ENCODE measurements around the gene ZNF778. TPM values are rescaled to one million over a fixed set of nuclear protein-coding genes. Genes with fewer than 3 reads are reported as not detected.

Gene ZNF778
- total and polyA plus RNA-seq, 2 of the 13 experiments (the other 11 are each of a cell fraction or from before 2014, with no cell fraction given) = 3.8 to 7.2 TPM

DNA sequence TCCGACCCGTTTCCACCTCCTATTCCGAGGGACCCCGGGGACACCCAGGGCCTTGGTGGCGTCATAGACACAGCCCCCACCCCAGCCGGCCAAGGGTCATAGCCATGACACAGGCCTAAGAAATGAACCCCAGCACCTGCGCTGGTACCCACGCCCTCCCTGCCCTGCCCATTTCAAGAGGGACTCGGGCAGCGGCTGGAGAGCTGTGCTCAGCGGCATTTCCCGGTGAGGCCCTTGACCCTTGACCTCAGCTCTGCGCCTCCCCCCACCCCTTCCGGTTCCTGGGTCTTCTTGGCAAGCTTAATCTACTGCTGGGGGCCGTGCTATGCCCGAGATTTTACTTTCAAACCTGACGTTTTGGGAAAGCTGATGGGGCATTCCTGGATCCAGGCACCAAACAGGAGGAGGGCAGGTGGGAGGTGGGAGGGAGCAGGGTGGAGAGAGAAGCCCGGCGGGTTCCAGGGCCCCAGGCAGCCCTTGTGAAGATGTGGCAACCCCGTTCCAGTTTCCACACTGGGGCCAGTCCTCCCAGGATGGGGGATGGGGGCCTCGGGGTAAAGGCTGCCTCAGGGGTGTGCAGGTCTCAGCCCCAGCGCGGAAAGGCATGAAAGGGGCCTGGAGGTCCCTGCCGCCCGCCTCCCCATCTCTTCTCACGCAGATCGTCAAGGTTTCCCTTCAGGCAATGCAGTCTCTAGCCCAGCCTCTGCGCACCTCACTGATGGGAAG, 17.2 kb upstream of the ZNF778 start, which contains the start of gene SLC22A31 (continued):
- TF ChIP-seq NCOR1 (IDR thresholded peaks at IDR 0.05; ENCODE audit: borderline replicate concordance, low read length) (peak; percentile 76), ZBTB8A (CRISPR knock-in tag; IDR thresholded peaks at IDR 0.05; ENCODE audit: borderline replicate concordance, low read depth) (no peak; the same call in 1 of the 2 replicates)
- TF ChIP-seq, protein P1, sequence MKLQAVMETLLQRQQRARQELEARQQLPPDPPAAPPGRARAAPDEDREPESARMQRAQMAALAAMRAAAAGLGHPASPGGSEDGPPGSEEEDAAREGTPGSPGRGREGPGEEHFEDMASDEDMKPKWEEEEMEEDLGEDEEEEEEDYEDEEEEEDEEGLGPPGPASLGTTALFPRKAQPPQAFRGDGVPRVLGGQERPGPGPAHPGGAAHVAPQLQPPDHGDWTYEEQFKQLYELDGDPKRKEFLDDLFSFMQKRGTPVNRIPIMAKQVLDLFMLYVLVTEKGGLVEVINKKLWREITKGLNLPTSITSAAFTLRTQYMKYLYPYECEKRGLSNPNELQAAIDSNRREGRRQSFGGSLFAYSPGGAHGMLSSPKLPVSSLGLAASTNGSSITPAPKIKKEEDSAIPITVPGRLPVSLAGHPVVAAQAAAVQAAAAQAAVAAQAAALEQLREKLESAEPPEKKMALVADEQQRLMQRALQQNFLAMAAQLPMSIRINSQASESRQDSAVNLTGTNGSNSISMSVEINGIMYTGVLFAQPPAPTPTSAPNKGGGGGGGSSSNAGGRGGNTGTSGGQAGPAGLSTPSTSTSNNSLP (IDR thresholded peaks at IDR 0.05; ENCODE audit: low read depth, low read length) = 0 out of 2 replicates have a peak, but pooled peaks have one; percentile 13

DNA sequence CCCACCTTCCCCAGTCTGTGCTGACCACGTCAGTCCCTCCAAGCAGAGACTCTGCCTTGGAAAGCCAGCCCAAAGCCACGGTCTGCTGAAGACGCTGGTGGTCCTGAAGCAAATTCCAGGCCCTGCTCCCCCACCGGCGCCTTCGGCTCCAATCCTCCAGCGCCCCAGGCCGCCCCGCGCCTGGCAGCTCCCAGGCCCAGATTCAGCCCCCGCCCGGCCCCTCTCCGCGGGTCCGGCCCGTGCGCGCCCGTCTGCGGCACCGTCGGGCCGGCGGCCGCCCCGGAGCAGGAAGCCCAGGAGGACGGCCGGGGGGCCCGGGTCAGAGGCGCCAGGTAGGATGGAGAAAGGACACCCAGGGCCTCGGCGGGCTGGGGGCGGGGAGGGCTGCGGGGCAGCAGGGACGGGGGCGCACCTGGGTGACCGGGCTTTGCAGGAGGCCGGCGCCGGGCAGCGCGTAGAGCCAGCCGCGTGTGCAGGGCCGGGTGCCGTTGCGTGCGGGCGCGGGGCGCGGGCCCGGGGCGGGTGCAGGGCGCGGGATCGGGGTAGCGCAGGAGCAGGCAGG, 16.6 kb upstream of the ZNF778 start:
- Histone ChIP-seq H3K36me3 (replicated peaks in 1 of 2; ENCODE audit: control insufficient read depth in 1 of 2, insufficient read depth in 2 of 2, low read length in 2 of 2) (no peaks in the 10 kb centered on the region; a peak in 1 of 5 replicates), H3K9me3 (ENCODE audit: low read length) (no peaks in the 10 kb centered on the region), H4K20me1 (ENCODE audit: insufficient read depth, low read length) (no peaks in the 10 kb centered on the region), H3K4me3 (replicated peaks in 1 of 3; ENCODE audit: insufficient read depth in 1 of 3, low read depth in 2 of 3, low read length in 3 of 3) (peak overlapping the region; percentile 62 to 99 (median 92)), H3K27ac (ENCODE audit: extremely low read length, insufficient read depth, low read length) (peak overlapping the region; percentile 82), H3K79me2 (ENCODE audit: insufficient read depth, low read length) (peaks cover 19% of the 10 kb centered on the region), H2AFZ (ENCODE audit: low read length) (no peak overlapping the region), H3K9ac (ENCODE audit: insufficient read depth, low read depth, low read length) (peak overlapping the region; percentile 92), H3K27me3 (ENCODE audit: control insufficient read depth in 1 of 2, insufficient read depth in 2 of 2, low read length in 2 of 2) (no peaks in the 10 kb centered on the region; a peak in 1 of 5 replicates), H3K4me1 (ENCODE audit: insufficient read depth, low read length) (peaks cover 37% of the 10 kb centered on the region), H3K4me2 (ENCODE audit: low read depth, low read length) (peak overlapping the region; percentile 98)
- ChIA-PET POLR2A (interaction anchor here (0.6 to 4.2 kb wide), 9 partner anchors 9 to 362 kb away, joined by 3 to 44 read pairs (median 8); partner anchors contain the start of gene ZNF778), CTCF (ENCODE audit: low intra/inter-chr PET ratio, low total read pairs) (no interaction called here)
- ATAC-seq = no peak
- no peak for FAIRE-seq
- intact Hi-C loops (cut with micrococcal nuclease; ENCODE audit: unreplicated experiment) (loop anchor here (1.0 to 2.0 kb wide), 2 partner anchors 16 kb away; partner anchors contain the start of gene ZNF778), in situ Hi-C loops (cut with HindIII; ENCODE audit: extremely low pct_ligation_motif_present, low pct_unique_long_range_greater_than_20kb) (no loop called here)
- 2% methylated on average over 46 of the region's 58 CpGs for WGBS (ENCODE audit: low lambda C conversion rate)
- DNase-seq (ENCODE audit: low spot score) = no peak
- BruUV-seq (replicated peaks) = no TSS peak
- TF ChIP-seq PCBP2 (optimal IDR thresholded peaks at IDR 0.05; ENCODE audit: low read depth, low read length, poor library complexity, severe bottlenecking) (no peak), ZBTB3 (CRISPR knock-in tag; IDR thresholded peaks at IDR 0.05; ENCODE audit: borderline replicate concordance, low read depth) (0 out of 2 replicates have a peak, but pooled peaks have one; percentile 9), NFRKB (IDR thresholded peaks at IDR 0.05) (no peak), ZNF616 (CRISPR knock-in tag; IDR thresholded peaks at IDR 0.05; ENCODE audit: low read depth) (no peak), THAP11 (CRISPR knock-in tag; IDR thresholded peaks at IDR 0.05) (no peak), RXRB (CRISPR knock-in tag; IDR thresholded peaks at IDR 0.05; ENCODE audit: borderline replicate concordance) (no peak), GPN1 (CRISPR knock-in tag; IDR thresholded peaks at IDR 0.05; ENCODE audit: borderline replicate concordance) (no peak), ZFP41 (CRISPR knock-in tag; IDR thresholded peaks at IDR 0.05; ENCODE audit: borderline replicate concordance) (no peak), YEATS2 (CRISPR knock-in tag; IDR thresholded peaks at IDR 0.05; ENCODE audit: borderline replicate concordance) (no peak), ZNF605 (CRISPR knock-in tag; IDR thresholded peaks at IDR 0.05) (no peak)
- TF ChIP-seq, protein P2, sequence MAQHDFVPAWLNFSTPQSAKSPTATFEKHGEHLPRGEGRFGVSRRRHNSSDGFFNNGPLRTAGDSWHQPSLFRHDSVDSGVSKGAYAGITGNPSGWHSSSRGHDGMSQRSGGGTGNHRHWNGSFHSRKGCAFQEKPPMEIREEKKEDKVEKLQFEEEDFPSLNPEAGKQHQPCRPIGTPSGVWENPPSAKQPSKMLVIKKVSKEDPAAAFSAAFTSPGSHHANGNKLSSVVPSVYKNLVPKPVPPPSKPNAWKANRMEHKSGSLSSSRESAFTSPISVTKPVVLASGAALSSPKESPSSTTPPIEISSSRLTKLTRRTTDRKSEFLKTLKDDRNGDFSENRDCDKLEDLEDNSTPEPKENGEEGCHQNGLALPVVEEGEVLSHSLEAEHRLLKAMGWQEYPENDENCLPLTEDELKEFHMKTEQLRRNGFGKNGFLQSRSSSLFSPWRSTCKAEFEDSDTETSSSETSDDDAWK (CRISPR knock-in tag; IDR thresholded peaks at IDR 0.05) = no peak
- TF ChIP-seq, protein P3, sequence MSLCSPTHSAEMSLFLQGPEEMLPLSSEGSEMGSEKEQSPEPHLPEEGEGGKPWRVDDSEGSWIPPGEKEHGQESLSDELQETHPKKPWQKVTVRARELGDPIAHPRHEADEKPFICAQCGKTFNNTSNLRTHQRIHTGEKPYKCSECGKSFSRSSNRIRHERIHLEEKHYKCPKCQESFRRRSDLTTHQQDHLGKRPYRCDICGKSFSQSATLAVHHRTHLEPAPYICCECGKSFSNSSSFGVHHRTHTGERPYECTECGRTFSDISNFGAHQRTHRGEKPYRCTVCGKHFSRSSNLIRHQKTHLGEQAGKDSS (CRISPR knock-in tag; IDR thresholded peaks at IDR 0.05; ENCODE audit: borderline replicate concordance, low read depth) = no peak
- TF ChIP-seq, protein P4, sequence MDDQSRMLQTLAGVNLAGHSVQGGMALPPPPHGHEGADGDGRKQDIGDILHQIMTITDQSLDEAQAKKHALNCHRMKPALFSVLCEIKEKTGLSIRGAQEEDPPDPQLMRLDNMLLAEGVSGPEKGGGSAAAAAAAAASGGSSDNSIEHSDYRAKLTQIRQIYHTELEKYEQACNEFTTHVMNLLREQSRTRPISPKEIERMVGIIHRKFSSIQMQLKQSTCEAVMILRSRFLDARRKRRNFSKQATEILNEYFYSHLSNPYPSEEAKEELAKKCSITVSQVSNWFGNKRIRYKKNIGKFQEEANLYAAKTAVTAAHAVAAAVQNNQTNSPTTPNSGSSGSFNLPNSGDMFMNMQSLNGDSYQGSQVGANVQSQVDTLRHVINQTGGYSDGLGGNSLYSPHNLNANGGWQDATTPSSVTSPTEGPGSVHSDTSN (CRISPR knock-in tag; IDR thresholded peaks at IDR 0.05; ENCODE audit: borderline replicate concordance) = no peak

Measured in HepG2 (cell line).